Calu3 (cell line): Measurements from ENCODE around the gene AGBL4. TPM values are rescaled to one million over a fixed set of nuclear protein-coding genes. Genes with fewer than 3 reads are reported as not detected.

Source experiments
- BruUV-seq: library from RNA; stranded (reverse); fragments of 400-500 nt; replicated peaks from 2 replicates; lab custom pipeline; 2021; lab: Mats Ljungman, UMichigan
- CTCF ChIA-PET: fragments of 300-600 bp; sonication (Branson Sonifier 250); formaldehyde crosslinking; loops from one replicate; lab custom pipeline; 2022; ENCODE audit warnings: antibody characterized with exemption; lab: Charles Lee
- DNase-seq: peaks from one replicate; pipeline ENCODE4 v3.0.0; 2022
- H3K27ac Mint-ChIP-seq: one replicate; pipeline ENCODE4 v1.8.0; 2022; ENCODE audit warnings: mixed read lengths; ENCODE audit not compliant: unreplicated experiment
- H3K27me3 Mint-ChIP-seq: one replicate; pipeline ENCODE4 v1.8.0; 2022; ENCODE audit warnings: mixed read lengths; ENCODE audit not compliant: unreplicated experiment
- H3K36me3 Mint-ChIP-seq: one replicate; pipeline ENCODE4 v1.8.0; 2022; ENCODE audit warnings: mild to moderate bottlenecking, moderate library complexity, mixed read lengths; ENCODE audit not compliant: insufficient read depth, unreplicated experiment
- H3K4me1 Mint-ChIP-seq: one replicate; pipeline ENCODE4 v1.8.0; 2022; ENCODE audit warnings: mild to moderate bottlenecking, low read depth, mixed read lengths; ENCODE audit not compliant: unreplicated experiment
- H3K4me3 Mint-ChIP-seq: one replicate; pipeline ENCODE4 v1.8.0; 2022; ENCODE audit warnings: mild to moderate bottlenecking, low read depth, moderate library complexity, mixed read lengths; ENCODE audit not compliant: unreplicated experiment
- H3K9me3 Mint-ChIP-seq: one replicate; pipeline ENCODE4 v1.8.0; 2022; ENCODE audit warnings: low read depth, mixed read lengths; ENCODE audit not compliant: unreplicated experiment
- CTCF ChIP-seq: fragments of 200-600 bp; IDR thresholded peaks from one replicate; pipeline ENCODE4 v1.8.0; 2022; ENCODE audit warnings: antibody characterized with exemption; ENCODE audit not compliant: unreplicated experiment
- intact Hi-C: fragments of 100-400 bp; cut with micrococcal nuclease; formaldehyde crosslinking; loops from one replicate; pipeline ENCODE4 v1.10.0; 2022; ENCODE audit not compliant: unreplicated experiment
- total RNA-seq: library from RNA; stranded (reverse); gene quantifications from 2 replicates; pipeline ENCODE4 v1.2.3, GENCODE V29; 2022

AGBL4 gene
- total RNA-seq, 1 experiment from 2014 or later: not detected

GRCh38 chr1:48966583-48966982, 1057.2 kb downstream of the AGBL4 start:
- no peaks in the 10 kb centered on the region for H3K9me3 Mint-ChIP-seq
- H3K4me3 Mint-ChIP-seq: no peak overlapping the region
- CTCF ChIA-PET: interaction anchor here (0.6 kb wide), 1 partner anchor 963 kb away, joined by 3 read pairs; no protein-coding TSS in a partner anchor
- no peak for TF ChIP-seq CTCF
- H3K36me3 Mint-ChIP-seq: no peaks in the 10 kb centered on the region
- DNase-seq: no peak
- BruUV-seq: no TSS peak
- H3K27ac Mint-ChIP-seq: no peak overlapping the region
- peaks cover 2% of the 10 kb centered on the region for H3K4me1 Mint-ChIP-seq
- no peaks in the 10 kb centered on the region for H3K27me3 Mint-ChIP-seq
- intact Hi-C loops: no loop called here

- CTCF ChIA-PET: interaction anchor here (0.5 to 0.6 kb wide), 2 partner anchors 14 to 1312 kb away, joined by 3 to 5 read pairs; no protein-coding TSS in a partner anchor
These were observed 1063.4 kb downstream of the AGBL4 start for GRCh38 chr1:48960320-48960719.

GRCh38 chr1:48955774-48956173, 1068.0 kb downstream of the AGBL4 start:
- Mint-ChIP-seq H3K9me3 (peaks cover 7% of the 10 kb centered on the region), H3K27me3 (no peaks in the 10 kb centered on the region), H3K27ac (no peak overlapping the region), H3K4me3 (no peak overlapping the region), H3K4me1 (no peaks in the 10 kb centered on the region), H3K36me3 (no peaks in the 10 kb centered on the region)
- DNase-seq: no peak
- intact Hi-C loops: no loop called here
- CTCF ChIA-PET: no interaction called here
- no peak for TF ChIP-seq CTCF
- no TSS peak for BruUV-seq

More at GRCh38 chr1:48960320-48960719, 1063.4 kb downstream of the AGBL4 start:
- Mint-ChIP-seq H3K4me3 (no peak overlapping the region), H3K27me3 (no peaks in the 10 kb centered on the region), H3K4me1 (peaks cover 9% of the 10 kb centered on the region), H3K27ac (no peak overlapping the region), H3K36me3 (no peaks in the 10 kb centered on the region), H3K9me3 (peaks cover 7% of the 10 kb centered on the region)
- DNase-seq: no peak
- TF ChIP-seq CTCF: no peak
- intact Hi-C loops: no loop called here
- BruUV-seq: no TSS peak

- TF ChIP-seq CTCF: no peak
- BruUV-seq: no TSS peak
- H3K4me3 Mint-ChIP-seq: no peak overlapping the region
- intact Hi-C loops: no loop called here
- DNase-seq: no peak
- no peaks in the 10 kb centered on the region for H3K27me3 Mint-ChIP-seq
- no peak overlapping the region for H3K27ac Mint-ChIP-seq
- CTCF ChIA-PET: no interaction called here
- H3K36me3 Mint-ChIP-seq: no peaks in the 10 kb centered on the region
- H3K4me1 Mint-ChIP-seq: no peaks in the 10 kb centered on the region
- H3K9me3 Mint-ChIP-seq: no peaks in the 10 kb centered on the region
These were observed 1070.1 kb downstream of the AGBL4 start for GRCh38 chr1:48953617-48954016.
